Activated CD4-positive, alpha-beta T cell treated with anti-CD3 and anti-CD28 coated beads, Interleukin-2, amount 10 ng/mL, durations not matched to agents 24 days and 14 days (primary cell): ENCODE measurements around the gene ZNF805. TPM values are rescaled to one million over a fixed set of nuclear protein-coding genes. Genes with fewer than 3 reads are reported as not detected.

Source experiments
- DNase-seq: peaks from one replicate; pipeline ENCODE4 v3.0.0; 2022
- H3K27ac Mint-ChIP-seq: one replicate; pipeline ENCODE4 v1.8.0; 2022; ENCODE audit warnings: mild to moderate bottlenecking, mixed read lengths
- H3K27me3 Mint-ChIP-seq: one replicate; pipeline ENCODE4 v1.8.0; 2022; ENCODE audit warnings: mixed read lengths
- H3K36me3 Mint-ChIP-seq: one replicate; pipeline ENCODE4 v1.8.0; 2022; ENCODE audit warnings: low read depth, mild to moderate bottlenecking, mixed read lengths
- H3K4me1 Mint-ChIP-seq: one replicate; pipeline ENCODE4 v1.8.0; 2021; ENCODE audit warnings: mixed read lengths
- H3K4me3 Mint-ChIP-seq: one replicate; pipeline ENCODE4 v1.8.0; 2022; ENCODE audit warnings: mild to moderate bottlenecking, moderate library complexity, mixed read lengths
- H3K9me3 Mint-ChIP-seq: one replicate; pipeline ENCODE4 v1.8.0; 2021; ENCODE audit warnings: mixed read lengths
- intact Hi-C: fragments of 100-400 bp; cut with micrococcal nuclease; formaldehyde crosslinking; loops from one replicate; pipeline ENCODE4 v1.15.1; 2023
- total RNA-seq: library from RNA; stranded (reverse); gene quantifications from 2 replicates; pipeline ENCODE4 v1.2.3, GENCODE V29; 2022

ZNF805 gene
- total RNA-seq, 1 donor from 2014 or later: 7.6 TPM

DNA sequence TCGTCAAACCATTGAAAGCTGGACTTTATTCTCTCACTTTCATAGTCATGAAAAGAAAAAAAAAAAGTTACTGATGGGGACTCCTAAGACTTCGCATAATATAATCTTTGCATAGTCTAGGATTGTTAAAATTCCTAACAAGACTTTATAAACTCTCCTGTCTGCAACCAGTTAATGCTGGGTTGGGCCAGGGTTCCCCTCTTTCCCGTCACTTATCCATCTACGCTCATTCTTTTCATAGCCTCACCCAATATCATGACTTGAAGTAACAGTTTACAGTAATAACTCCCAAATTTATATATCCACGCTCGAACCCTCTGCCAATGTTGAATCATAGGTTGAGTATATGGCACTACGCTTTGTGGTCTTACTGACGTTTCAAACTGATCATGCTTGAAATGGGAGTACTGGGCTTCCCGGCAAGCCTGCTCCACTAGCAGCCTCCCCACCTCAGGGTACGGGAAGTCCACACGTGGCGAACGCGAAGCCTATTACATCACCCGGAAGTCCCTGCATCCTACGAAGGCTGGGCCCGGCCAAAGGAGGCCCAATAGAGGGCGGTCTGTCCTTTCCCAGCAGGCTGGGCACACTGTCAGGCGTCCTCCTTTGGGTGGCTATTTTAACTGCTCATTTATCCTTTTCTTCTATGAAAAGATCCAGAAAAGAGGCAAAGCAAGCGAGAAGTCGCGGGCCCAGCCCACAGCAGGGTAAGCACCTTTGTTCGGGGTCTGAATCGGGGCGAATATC, 39.2 kb downstream of the ZNF805 start:
- Mint-ChIP-seq H3K4me1 (peaks cover 24% of the 10 kb centered on the region), H3K27ac (no peak overlapping the region), H3K4me3 (no peak overlapping the region), H3K27me3 (no peaks in the 10 kb centered on the region), H3K36me3 (peaks cover 42% of the 10 kb centered on the region), H3K9me3 (no peaks in the 10 kb centered on the region)
- intact Hi-C loops: loop anchor here (1.0 to 10.0 kb wide), 8 partner anchors 39 to 353 kb away; partner anchors contain the start of genes TRAPPC2B, ZNF17, ZNF211 and ZNF264
- peak; percentile 93 for DNase-seq

DNA sequence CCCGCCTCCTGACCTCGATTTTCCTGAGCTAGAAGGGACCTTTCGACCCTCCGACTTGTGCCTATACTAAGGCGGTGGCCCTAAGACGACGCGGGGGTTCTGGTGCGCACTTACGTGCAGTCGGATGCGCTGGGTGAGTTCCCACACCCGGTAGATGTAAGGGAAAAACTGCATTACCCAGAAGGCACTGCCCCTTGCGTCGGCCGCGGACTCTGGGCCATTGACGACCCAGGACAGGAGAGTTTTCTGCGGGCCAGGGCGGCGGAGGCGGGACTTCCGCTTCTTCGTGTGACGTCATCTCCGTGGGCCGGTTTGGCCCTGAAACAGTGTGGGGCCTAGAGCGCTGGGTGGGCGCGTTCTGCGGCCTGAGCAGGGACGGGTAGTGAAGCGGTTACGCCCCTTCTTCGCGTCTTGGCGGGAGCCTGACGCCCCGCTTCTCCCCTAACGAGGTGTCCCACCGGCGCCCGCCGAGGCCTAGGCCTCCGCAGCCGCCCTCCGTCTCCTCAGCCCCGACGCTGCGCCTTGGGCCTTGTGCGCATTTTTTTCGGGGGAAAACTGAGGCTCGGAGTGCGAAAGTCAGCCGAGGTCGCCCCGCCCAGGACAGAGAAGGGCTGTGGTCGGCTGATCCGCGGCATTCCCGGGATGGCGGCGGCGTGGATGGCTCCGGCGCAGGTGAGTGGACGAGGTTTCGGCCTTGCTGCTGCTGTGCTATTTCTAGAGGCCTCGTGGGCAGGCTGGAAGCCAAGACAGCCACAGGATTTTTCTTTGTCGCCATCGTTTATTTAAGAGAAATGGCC, 39.9 kb downstream of the ZNF805 start, which contains the start of gene ZNF460:
Gene ZNF460, plus strand, starts transcription at position 321 of the 797 bp plus-strand sequence. Its CDS starts 322 bp downstream, at position 643.
- H3K27me3 Mint-ChIP-seq: no peaks in the 10 kb centered on the region
- intact Hi-C loops: loop anchor here (1.0 to 10.0 kb wide), 7 partner anchors 40 to 352 kb away; partner anchors contain the start of genes TRAPPC2B, ZNF17, ZNF211 and ZNF264
- H3K4me3 Mint-ChIP-seq: no peak within 1 kb of the TSS
- H3K36me3 Mint-ChIP-seq: peaks cover 49% of the 10 kb centered on the region
- DNase-seq: peak; percentile 99
- H3K4me1 Mint-ChIP-seq: peaks cover 28% of the 10 kb centered on the region
- no peak within 1 kb of the TSS for H3K27ac Mint-ChIP-seq
- H3K9me3 Mint-ChIP-seq: no peaks in the 10 kb centered on the region

DNA sequence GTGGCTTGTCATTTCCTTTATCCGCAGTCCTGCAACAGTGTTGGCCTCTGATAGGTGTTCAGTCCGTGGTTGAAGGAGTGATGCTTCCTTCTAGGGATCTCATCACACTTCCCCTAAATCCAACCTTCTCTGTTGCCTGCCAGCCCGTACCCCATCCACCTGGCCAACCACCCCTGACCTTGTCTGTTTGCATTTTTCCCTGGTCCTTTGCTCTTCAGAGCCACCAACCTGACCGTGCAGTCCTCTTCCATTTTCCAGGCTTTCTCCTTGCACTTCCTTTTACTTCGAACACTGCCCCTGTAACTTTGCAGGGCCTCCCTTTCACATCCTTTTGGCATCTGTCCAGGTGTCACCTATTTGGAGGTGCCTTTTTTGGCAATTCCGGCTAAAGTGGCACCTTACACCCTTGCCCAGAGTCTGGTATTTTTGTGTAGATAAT, 40.5 kb downstream of the ZNF805 start:
- no peaks in the 10 kb centered on the region for H3K27me3 Mint-ChIP-seq
- DNase-seq: no peak
- no peaks in the 10 kb centered on the region for H3K9me3 Mint-ChIP-seq
- H3K4me3 Mint-ChIP-seq: no peak overlapping the region
- peaks cover 29% of the 10 kb centered on the region for H3K4me1 Mint-ChIP-seq
- no peak overlapping the region for H3K27ac Mint-ChIP-seq
- peaks cover 54% of the 10 kb centered on the region for H3K36me3 Mint-ChIP-seq
- intact Hi-C loops: loop anchor here (1.0 to 10.0 kb wide), 7 partner anchors 39 to 352 kb away; partner anchors contain the start of genes TRAPPC2B, ZNF17, ZNF211 and ZNF264

DNA sequence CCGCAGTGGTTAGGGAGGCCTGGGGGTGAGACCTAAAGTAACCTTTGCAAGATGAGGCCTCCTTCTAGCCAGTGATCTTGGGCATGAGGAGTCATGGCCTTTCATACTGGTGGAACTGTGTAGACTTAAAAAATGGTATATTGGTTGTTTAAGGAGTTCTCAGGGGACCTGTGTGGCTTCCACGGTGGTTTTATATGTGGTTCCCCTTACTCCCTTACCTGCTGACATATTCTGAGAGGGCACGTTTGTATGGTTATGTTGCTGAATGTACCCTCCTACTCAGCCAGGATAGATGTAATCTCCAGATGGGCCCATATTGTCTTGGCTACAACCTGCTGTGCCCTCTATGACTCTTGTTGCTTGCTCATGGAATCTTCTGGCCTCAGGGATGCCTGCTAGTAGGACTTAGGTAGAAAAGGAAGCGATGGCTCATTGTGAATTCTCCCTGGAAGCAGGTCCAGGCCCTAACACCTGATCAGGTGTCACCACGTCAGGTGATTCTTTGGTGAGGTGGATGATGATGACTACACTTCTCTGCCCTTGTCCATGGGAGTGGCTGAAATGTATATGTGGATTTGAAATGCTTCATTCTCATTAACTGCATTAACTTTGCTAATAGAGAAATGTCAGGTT, 41.7 kb downstream of the ZNF805 start:
- H3K36me3 Mint-ChIP-seq: peaks cover 64% of the 10 kb centered on the region
- H3K9me3 Mint-ChIP-seq: peaks cover 3% of the 10 kb centered on the region
- no peaks in the 10 kb centered on the region for H3K27me3 Mint-ChIP-seq
- peak overlapping the region; percentile 83 for H3K27ac Mint-ChIP-seq
- intact Hi-C loops: loop anchor here (10.0 kb wide), 1 partner anchor 133 kb away; the partner anchor contains the start of gene ZNF17
- DNase-seq: peak; percentile 57
- no peak overlapping the region for H3K4me3 Mint-ChIP-seq
- H3K4me1 Mint-ChIP-seq: peaks cover 30% of the 10 kb centered on the region

DNA sequence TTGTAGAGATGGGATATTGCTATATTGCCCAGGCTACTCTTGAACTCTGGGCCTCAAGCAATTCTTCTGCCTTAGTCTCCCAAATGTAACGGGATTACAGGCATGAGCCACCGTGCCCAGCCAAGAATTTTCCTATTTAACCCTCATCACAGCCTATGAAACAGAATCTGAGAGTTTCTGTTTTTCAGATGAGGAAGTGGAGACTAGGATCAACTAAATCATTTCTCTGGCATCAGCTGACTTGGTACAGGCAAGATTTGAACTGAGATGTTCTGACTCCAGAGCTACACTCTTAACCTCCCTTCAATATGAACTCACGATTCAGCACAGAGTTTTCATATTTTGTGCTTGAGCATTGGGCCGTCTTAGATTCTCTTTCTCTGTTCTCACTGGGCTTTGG, 47.9 kb downstream of the ZNF805 start:
- Mint-ChIP-seq H3K9me3 (peaks cover 28% of the 10 kb centered on the region), H3K27me3 (no peaks in the 10 kb centered on the region), H3K27ac (no peak overlapping the region), H3K4me3 (no peak overlapping the region), H3K36me3 (peaks cover 92% of the 10 kb centered on the region), H3K4me1 (peaks cover 10% of the 10 kb centered on the region)
- intact Hi-C loops: loop anchor here (10.0 kb wide), 1 partner anchor 126 kb away; the partner anchor contains the start of gene ZNF17
- DNase-seq: no peak

DNA sequence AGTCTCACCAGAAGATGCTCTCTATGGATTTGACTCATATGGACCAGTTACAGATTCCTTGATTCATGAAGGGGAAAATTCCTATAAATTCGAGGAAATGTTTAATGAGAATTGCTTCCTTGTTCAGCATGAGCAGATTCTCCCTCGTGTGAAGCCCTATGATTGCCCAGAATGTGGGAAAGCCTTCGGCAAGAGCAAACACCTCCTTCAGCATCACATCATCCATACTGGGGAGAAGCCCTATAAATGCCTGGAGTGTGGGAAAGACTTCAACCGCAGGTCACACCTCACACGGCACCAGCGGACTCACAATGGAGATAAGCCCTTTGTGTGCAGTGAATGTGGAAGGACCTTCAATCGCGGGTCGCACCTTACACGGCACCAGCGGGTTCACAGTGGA, 50.5 kb downstream of the ZNF805 start:
- Mint-ChIP-seq H3K27me3 (no peaks in the 10 kb centered on the region), H3K4me1 (peaks cover 2% of the 10 kb centered on the region), H3K4me3 (no peak overlapping the region), H3K9me3 (peaks cover 41% of the 10 kb centered on the region), H3K27ac (no peak overlapping the region), H3K36me3 (peaks cover 94% of the 10 kb centered on the region)
- intact Hi-C loops: no loop called here
- DNase-seq: no peak

DNA sequence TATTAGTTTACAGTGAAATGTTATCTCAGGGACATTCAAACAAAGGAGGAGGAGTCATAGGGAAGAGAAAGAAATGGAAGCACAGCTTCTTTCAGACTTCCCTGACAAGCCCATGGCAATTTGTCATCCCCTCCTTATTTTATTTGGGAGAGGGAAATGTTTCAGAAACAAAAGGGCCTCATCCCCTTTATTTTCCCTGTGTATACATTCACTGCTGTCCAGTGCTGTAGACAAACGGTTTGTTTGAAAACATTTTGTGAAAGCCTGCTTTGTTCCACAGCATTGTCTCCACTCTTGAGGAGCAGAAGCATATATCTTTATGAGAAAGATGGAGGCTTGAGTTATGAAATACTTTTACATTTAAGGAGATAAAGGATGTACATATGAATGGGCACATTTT, 52.1 kb downstream of the ZNF805 start:
- no peak overlapping the region for H3K27ac Mint-ChIP-seq
- peaks cover 43% of the 10 kb centered on the region for H3K9me3 Mint-ChIP-seq
- no peak for DNase-seq
- H3K36me3 Mint-ChIP-seq: peaks cover 93% of the 10 kb centered on the region
- H3K4me1 Mint-ChIP-seq: peaks cover 3% of the 10 kb centered on the region
- no peak overlapping the region for H3K4me3 Mint-ChIP-seq
- no peaks in the 10 kb centered on the region for H3K27me3 Mint-ChIP-seq
- intact Hi-C loops: no loop called here

DNA sequence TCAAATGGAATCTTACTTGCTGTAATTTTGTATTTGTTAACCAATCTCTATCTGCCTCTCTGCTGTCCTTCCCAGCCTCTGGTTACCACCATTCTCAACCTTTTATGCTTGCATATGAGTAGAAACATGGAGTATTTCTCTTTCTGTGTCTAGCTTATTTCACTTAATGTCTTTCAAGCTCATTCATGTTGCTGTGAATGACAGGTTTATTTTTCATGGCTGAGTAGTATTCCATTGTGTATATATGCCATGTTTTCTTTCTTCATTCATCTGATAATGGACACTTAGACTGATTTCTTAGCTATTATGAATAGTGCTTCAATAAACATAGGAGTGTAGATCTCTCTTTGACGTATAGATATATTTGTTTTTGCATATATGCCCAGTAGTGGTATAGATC, 53.3 kb downstream of the ZNF805 start:
- intact Hi-C loops: no loop called here
- no peak overlapping the region for H3K4me3 Mint-ChIP-seq
- H3K4me1 Mint-ChIP-seq: peaks cover 3% of the 10 kb centered on the region
- H3K36me3 Mint-ChIP-seq: peaks cover 93% of the 10 kb centered on the region
- H3K27me3 Mint-ChIP-seq: no peaks in the 10 kb centered on the region
- no peak for DNase-seq
- H3K27ac Mint-ChIP-seq: no peak overlapping the region
- H3K9me3 Mint-ChIP-seq: peaks cover 46% of the 10 kb centered on the region

DNA sequence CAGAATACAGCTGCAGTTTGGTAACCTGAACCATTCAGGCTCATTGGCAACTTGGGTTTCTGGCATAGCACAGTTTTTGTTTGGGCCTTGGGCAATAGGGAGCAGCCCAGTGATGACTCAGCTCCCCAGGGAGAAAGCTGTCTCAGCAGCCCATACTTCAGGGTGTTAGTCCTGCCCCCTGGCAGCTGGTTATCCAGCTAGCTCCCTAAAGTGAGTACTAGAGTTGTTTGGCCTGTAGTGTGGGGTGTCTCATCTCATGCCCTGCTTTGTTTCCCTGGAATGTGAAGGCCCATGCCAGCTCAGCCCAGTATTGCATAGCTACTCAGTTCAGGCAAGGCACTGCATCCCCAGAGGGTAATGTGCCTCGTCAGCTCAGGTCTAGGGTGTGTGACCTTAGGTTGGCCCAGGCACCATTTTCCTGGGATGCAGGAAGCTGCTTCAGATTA, 61.6 kb downstream of the ZNF805 start:
- Mint-ChIP-seq H3K4me1 (no peaks in the 10 kb centered on the region), H3K9me3 (peaks cover 28% of the 10 kb centered on the region), H3K27me3 (no peaks in the 10 kb centered on the region), H3K4me3 (no peak overlapping the region), H3K36me3 (peaks cover 77% of the 10 kb centered on the region), H3K27ac (no peak overlapping the region)
- no peak for DNase-seq
- intact Hi-C loops: no loop called here

DNA sequence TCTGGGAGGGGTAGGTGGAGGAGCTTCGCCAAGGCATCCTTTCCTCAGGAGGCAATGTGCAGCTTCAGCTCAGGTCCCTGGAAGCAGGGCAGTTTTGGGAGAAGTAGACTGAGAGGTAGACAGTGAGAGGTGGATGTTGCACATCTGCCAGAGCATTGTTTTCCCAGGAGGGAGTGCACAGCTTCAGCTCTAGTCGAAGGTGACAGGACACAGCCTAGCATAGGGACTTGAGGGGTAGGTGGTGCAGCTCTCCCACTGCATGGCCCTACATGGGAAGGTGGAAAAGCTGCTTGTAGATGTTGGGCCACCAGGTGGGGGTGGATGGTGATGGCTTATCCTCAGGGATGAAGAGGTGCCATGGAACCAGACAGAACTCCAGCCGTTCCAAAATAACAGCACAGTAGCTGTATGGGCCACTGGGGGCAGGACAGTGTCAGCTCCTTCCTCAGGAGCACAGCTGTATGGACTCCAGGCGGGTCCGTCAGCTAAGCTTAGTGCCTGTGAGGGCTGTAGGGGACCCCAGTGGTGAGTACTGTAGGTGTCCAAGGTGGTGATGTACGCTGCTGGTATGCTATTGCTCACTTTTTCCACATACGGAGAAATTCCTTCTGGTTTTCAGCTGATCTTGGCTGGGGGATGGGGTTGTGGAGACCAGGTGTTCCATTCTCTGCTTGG, 62.4 kb downstream of the ZNF805 start:
- H3K4me3 Mint-ChIP-seq: no peak overlapping the region
- no peaks in the 10 kb centered on the region for H3K27me3 Mint-ChIP-seq
- DNase-seq: no peak
- H3K9me3 Mint-ChIP-seq: peaks cover 23% of the 10 kb centered on the region
- intact Hi-C loops: no loop called here
- H3K4me1 Mint-ChIP-seq: no peaks in the 10 kb centered on the region
- peaks cover 69% of the 10 kb centered on the region for H3K36me3 Mint-ChIP-seq
- no peak overlapping the region for H3K27ac Mint-ChIP-seq

Other genes starting within 250 kb of the ZNF805 start
- not detected in 2 replicates for gene USP29, start 120.6 kb upstream of the ZNF805 start, total RNA-seq
- not detected in 2 replicates for gene ZIM3, start 95.4 kb upstream of the ZNF805 start, total RNA-seq
- not detected in 2 replicates for gene DUXA, start 73.1 kb upstream of the ZNF805 start, total RNA-seq
- 18.0 and 19.9 TPM in 2 replicates for gene ZNF264, start 49.1 kb upstream of the ZNF805 start, total RNA-seq
- gene AURKC, start 9.6 kb upstream of the ZNF805 start, total RNA-seq: 0.33 TPM in 1 of 2 replicates, not detected in the other
- 42.3 and 49.1 TPM in 2 replicates for gene ZNF460, start 39.9 kb downstream of the ZNF805 start, total RNA-seq
- 4.9 and 5.3 TPM in 2 replicates for gene ZNF543, start 79.8 kb downstream of the ZNF805 start, total RNA-seq
- gene ZNF304, start 110.6 kb downstream of the ZNF805 start, total RNA-seq: 5.3 and 5.8 TPM in 2 replicates
- gene TRAPPC2B, start 122.9 kb downstream of the ZNF805 start, total RNA-seq: 4.1 and 4.3 TPM in 2 replicates
- gene ZNF547, start 122.9 kb downstream of the ZNF805 start, total RNA-seq: 1.3 and 1.6 TPM in 2 replicates
- gene ZNF548, start 149.2 kb downstream of the ZNF805 start, total RNA-seq: 10.6 and 12.7 TPM in 2 replicates
- 7.4 and 7.8 TPM in 2 replicates for gene ZNF17, start 170.5 kb downstream of the ZNF805 start, total RNA-seq
- gene ZNF749, start 194.7 kb downstream of the ZNF805 start, total RNA-seq: 22.5 and 26.5 TPM in 2 replicates
- gene VN1R1, start 216.5 kb downstream of the ZNF805 start, total RNA-seq: not detected in 2 replicates
- gene ZNF772, start 236.9 kb downstream of the ZNF805 start, total RNA-seq: 2.5 and 2.8 TPM in 2 replicates
- gene ZNF419, start 247.1 kb downstream of the ZNF805 start, total RNA-seq: 4.6 and 4.9 TPM in 2 replicates